ENCODE measurements around the gene MAPK1. TPM values are rescaled to one million over a fixed set of nuclear protein-coding genes. Genes with fewer than 3 reads are reported as not detected.

The MAPK1 gene
- total and polyA plus RNA-seq, 9 of the 15 experiments (the other 6 are each of a cell fraction or from before 2014, with no cell fraction given): 46.3 to 575 (median 283) TPM

DNA sequence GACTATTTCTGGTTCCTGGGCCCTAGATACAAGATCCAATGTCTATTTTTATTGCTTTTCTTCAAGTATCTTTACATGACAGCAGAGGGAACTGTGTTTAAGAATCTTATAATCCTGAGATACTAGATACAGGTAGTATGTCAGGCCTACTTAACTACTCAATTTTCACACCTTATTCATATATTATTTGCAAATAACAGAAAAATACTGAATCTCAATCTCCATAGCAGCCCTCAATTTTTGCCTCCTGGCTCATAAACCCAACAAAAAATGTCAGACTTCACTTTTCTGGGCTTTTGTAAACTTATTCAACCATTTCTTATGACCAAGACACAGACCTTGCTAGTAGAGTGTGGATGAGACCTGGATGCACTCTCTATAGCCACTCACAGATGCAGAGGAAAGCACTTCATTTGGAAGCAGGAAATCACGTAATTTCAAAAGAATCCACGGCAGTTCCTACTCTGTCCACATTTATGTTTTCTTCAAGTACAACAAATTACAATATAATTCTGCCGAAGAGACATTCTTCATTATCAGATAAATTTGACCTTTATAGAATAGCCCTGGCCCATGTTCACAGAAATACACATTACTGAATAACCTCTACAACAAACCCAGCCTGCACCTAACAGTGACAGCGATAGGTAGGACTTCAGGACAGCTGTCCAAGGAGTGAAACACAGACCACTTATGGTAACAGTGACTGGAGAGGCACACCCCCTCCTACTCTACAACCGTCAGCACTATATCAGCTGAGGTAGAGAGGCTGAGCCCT lies 69.8 kb downstream of the MAPK1 start:
- no peak overlapping the region for H3K4me3 ChIP-seq
- CTCF ChIA-PET (ENCODE audit: low intra/inter-chr PET ratio): no interaction called here
- 92% methylated on average over 5 of the region's 5 CpGs for WGBS (ENCODE audit: insufficient coverage, low coverage, missing lambda C conversion rate)
- no peak for TF ChIP-seq MTA2 (IDR thresholded peaks at IDR 0.05; ENCODE audit: low read depth)
- TF ChIP-seq ZNF124 (CRISPR knock-in tag; IDR thresholded peaks at IDR 0.05): 0 out of 2 replicates have a peak, but pooled peaks have one; percentile 48
- no peak for TF ChIP-seq ARHGAP35 (IDR thresholded peaks at IDR 0.05; ENCODE audit: partially characterized antibody)
- TF ChIP-seq ZNF79 (CRISPR knock-in tag; IDR thresholded peaks at IDR 0.05; ENCODE audit: low read depth): no peak
- TF ChIP-seq XRCC5 (IDR thresholded peaks at IDR 0.05; ENCODE audit: low read depth, low read length): 0 out of 2 replicates have a peak, but pooled peaks have one; percentile 10
- TF ChIP-seq NR2C2 (CRISPR knock-in tag; IDR thresholded peaks at IDR 0.05): 0 out of 2 replicates have a peak, but pooled peaks have one; percentile 21
- TF ChIP-seq NR2C2 (tag; IDR thresholded peaks at IDR 0.05): no peak
- peak; percentile 82; the same call in 1 of the 2 replicates for TF ChIP-seq ZNF282 (CRISPR knock-in tag; IDR thresholded peaks at IDR 0.05)
- TF ChIP-seq ZFX (CRISPR knock-in tag; IDR thresholded peaks at IDR 0.05): 0 out of 2 replicates have a peak, but pooled peaks have one; percentile 26
- TF ChIP-seq, protein P1, sequence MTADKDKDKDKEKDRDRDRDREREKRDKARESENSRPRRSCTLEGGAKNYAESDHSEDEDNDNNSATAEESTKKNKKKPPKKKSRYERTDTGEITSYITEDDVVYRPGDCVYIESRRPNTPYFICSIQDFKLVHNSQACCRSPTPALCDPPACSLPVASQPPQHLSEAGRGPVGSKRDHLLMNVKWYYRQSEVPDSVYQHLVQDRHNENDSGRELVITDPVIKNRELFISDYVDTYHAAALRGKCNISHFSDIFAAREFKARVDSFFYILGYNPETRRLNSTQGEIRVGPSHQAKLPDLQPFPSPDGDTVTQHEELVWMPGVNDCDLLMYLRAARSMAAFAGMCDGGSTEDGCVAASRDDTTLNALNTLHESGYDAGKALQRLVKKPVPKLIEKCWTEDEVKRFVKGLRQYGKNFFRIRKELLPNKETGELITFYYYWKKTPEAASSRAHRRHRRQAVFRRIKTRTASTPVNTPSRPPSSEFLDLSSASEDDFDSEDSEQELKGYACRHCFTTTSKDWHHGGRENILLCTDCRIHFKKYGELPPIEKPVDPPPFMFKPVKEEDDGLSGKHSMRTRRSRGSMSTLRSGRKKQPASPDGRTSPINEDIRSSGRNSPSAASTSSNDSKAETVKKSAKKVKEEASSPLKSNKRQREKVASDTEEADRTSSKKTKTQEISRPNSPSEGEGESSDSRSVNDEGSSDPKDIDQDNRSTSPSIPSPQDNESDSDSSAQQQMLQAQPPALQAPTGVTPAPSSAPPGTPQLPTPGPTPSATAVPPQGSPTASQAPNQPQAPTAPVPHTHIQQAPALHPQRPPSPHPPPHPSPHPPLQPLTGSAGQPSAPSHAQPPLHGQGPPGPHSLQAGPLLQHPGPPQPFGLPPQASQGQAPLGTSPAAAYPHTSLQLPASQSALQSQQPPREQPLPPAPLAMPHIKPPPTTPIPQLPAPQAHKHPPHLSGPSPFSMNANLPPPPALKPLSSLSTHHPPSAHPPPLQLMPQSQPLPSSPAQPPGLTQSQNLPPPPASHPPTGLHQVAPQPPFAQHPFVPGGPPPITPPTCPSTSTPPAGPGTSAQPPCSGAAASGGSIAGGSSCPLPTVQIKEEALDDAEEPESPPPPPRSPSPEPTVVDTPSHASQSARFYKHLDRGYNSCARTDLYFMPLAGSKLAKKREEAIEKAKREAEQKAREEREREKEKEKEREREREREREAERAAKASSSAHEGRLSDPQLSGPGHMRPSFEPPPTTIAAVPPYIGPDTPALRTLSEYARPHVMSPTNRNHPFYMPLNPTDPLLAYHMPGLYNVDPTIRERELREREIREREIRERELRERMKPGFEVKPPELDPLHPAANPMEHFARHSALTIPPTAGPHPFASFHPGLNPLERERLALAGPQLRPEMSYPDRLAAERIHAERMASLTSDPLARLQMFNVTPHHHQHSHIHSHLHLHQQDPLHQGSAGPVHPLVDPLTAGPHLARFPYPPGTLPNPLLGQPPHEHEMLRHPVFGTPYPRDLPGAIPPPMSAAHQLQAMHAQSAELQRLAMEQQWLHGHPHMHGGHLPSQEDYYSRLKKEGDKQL (CRISPR knock-in tag; IDR thresholded peaks at IDR 0.05; ENCODE audit: borderline replicate concordance): peak; percentile 84
- 0 out of 2 replicates have a peak, but pooled peaks have one; percentile 35 for TF ChIP-seq GABPB1 (CRISPR knock-in tag; IDR thresholded peaks at IDR 0.05)
- no peak for TF ChIP-seq CREB1 (IDR thresholded peaks at IDR 0.05)
- TF ChIP-seq CREB1 (CRISPR knock-in tag; IDR thresholded peaks at IDR 0.05): 0 out of 2 replicates have a peak, but pooled peaks have one; percentile 49
- no peak for TF ChIP-seq MIER1 (IDR thresholded peaks at IDR 0.05; ENCODE audit: low read depth)
- no peak for TF ChIP-seq TOE1 (IDR thresholded peaks at IDR 0.05; ENCODE audit: borderline replicate concordance)
- 0 out of 2 replicates have a peak, but pooled peaks have one; percentile 60 for TF ChIP-seq TOE1 (CRISPR knock-in tag; IDR thresholded peaks at IDR 0.05; ENCODE audit: borderline replicate concordance, low read depth)
- 0 out of 2 replicates have a peak, but pooled peaks have one; percentile 9 for TF ChIP-seq ZBTB1 (CRISPR knock-in tag; IDR thresholded peaks at IDR 0.05; ENCODE audit: borderline replicate concordance, low read depth)
- no peak for TF ChIP-seq MTA3 (IDR thresholded peaks at IDR 0.05; ENCODE audit: borderline replicate concordance)

More for the DNA sequence above, 69.8 kb downstream of the MAPK1 start:
- peak overlapping the region in 1 of 2 experiments; percentile 1; a peak in 1 of 4 replicates for H3K9ac ChIP-seq (ENCODE audit: insufficient read depth in 1 of 2, low read depth in 2 of 2, low read length in 2 of 2)
- no peaks in the 10 kb centered on the region for H3K27me3 ChIP-seq (ENCODE audit: control insufficient read depth in 2 of 2, insufficient read depth in 2 of 2, low read length in 2 of 2)
- H3K4me1 ChIP-seq (replicated peaks in 1 of 2; ENCODE audit: control insufficient read depth in 2 of 2, insufficient read depth in 2 of 2, low read length in 2 of 2): no peaks in the 10 kb centered on the region; a peak in 1 of 5 replicates
- ATAC-seq (peak; percentile 10; the same call in 2 of the 3 replicates), DNase-seq (ENCODE audit: extremely low read depth in 1 of 4, low spot score in 3 of 4) (peak in 1 of 4 experiments; percentile 52), FAIRE-seq (no peak)
- no peak overlapping the region for H2AFZ ChIP-seq (ENCODE audit: low read depth, low read length)
- no peaks in the 10 kb centered on the region for H3K9me3 ChIP-seq (replicated peaks; ENCODE audit: control insufficient read depth, insufficient read depth, low read depth, low read length)
- H3K79me2 ChIP-seq (ENCODE audit: control insufficient read depth, insufficient read depth, low read length): no peaks in the 10 kb centered on the region; the same call in 2 of the 3 replicates
- in situ Hi-C loops (cut with MboI): no loop called here
- POLR2A ChIA-PET: interaction anchor here (0.6 to 3.6 kb wide), 9 partner anchors 8 to 119 kb away, joined by 3 to 16 read pairs (median 3); no protein-coding TSS in a partner anchor
- H3K27ac ChIP-seq (ENCODE audit: extremely low read depth, low read depth, low read length): no peak overlapping the region
- H4K20me1 ChIP-seq (replicated peaks; ENCODE audit: control insufficient read depth, insufficient read depth, low read length): no peaks in the 10 kb centered on the region; the same call in 1 of the 2 replicates
- peaks cover 88% of the 10 kb centered on the region for H3K36me3 ChIP-seq (ENCODE audit: control insufficient read depth, insufficient read depth, low read length)
- no TSS peak for BruUV-seq (replicated peaks)
- intact Hi-C loops (cut with micrococcal nuclease): no loop called here
- H3K9me1 ChIP-seq (ENCODE audit: control insufficient read depth, insufficient read depth, low read length): peaks cover 3% of the 10 kb centered on the region
- no peak overlapping the region for H3K4me2 ChIP-seq (ENCODE audit: insufficient read depth, low read length)
